Measurements from ENCODE around the gene SSH2. TPM values are rescaled to one million over a fixed set of nuclear protein-coding genes. Genes with fewer than 3 reads are reported as not detected.
"Not testable (repeated sequence)": the region's sequence is repeated elsewhere in the genome, so short reads cannot be mapped to it uniquely, and the experiment has no call there.

The SSH2 gene
- total RNA-seq, 1 experiment from 2014 or later: 14.6 TPM

DNA sequence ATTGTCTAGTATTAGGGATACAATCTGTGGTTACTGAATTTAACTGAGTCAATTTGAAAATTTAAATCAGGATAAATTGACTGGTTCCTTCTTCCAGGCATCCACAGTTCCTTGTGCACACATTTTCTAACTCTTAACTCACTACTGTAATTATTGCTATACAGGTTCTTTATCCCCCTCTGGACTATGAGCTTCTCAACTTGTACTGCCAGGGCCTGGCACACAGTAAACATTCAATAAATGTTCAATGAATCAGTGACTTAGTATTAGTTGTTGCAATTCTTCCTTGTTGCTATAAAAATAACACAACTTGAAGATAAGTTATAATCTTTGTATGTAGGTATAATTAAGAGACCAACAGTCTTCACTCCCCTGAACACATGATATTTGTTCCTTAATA lies 67.9 kb downstream of the SSH2 start:
- H2AK5ac ChIP-seq (ENCODE audit: insufficient read length, low read length): no peak overlapping the region
- no peak overlapping the region for H3K27ac Mint-ChIP-seq

GRCh38 chr17:29859445-29859844 lies 70.6 kb downstream of the SSH2 start:
- H3K4me1 Mint-ChIP-seq; H4K20me1 ChIP-seq (ENCODE audit: control insufficient read depth, insufficient read depth, insufficient read length); H3K23me2 ChIP-seq (ENCODE audit: insufficient read length, low read depth, low read length, poor library complexity, severe bottlenecking); H3K4ac ChIP-seq (ENCODE audit: low read depth, low read length); H3K36me3 Mint-ChIP-seq (ENCODE audit: insufficient read depth in 1 of 3, low read depth in 3 of 3); H3T11ph ChIP-seq (ENCODE audit: low read length); H2BK12ac ChIP-seq (ENCODE audit: insufficient read length, low read depth, low read length); H3K18ac ChIP-seq (ENCODE audit: insufficient read length, low read depth, low read length); H3K27me3 ChIP-seq (ENCODE audit: insufficient read depth, low read length); H3K56ac ChIP-seq (ENCODE audit: insufficient read length, low read depth, low read length); H3K27ac ChIP-seq (ENCODE audit: insufficient read length, low read depth, low read length); H3K9me3 ChIP-seq (ENCODE audit: control insufficient read depth, low read depth, low read length); DNase-seq; H3K79me2 ChIP-seq (ENCODE audit: insufficient read depth, low read length); H3K27ac Mint-ChIP-seq; H4K5ac ChIP-seq (ENCODE audit: insufficient read length, low read depth, low read length); H2BK15ac ChIP-seq (ENCODE audit: low read depth, low read length); H2BK20ac ChIP-seq (ENCODE audit: low read depth, low read length, poor library complexity, severe bottlenecking); H2BK5ac ChIP-seq (ENCODE audit: insufficient read length, low read length); H3K14ac ChIP-seq (ENCODE audit: insufficient read depth, low read length); H3K27me3 Mint-ChIP-seq (ENCODE audit: low read depth); H3K9ac ChIP-seq (ENCODE audit: extremely low read depth, insufficient read length, low read length); H3K4me2 ChIP-seq (ENCODE audit: insufficient read depth, insufficient read length, low read length); H2AFZ ChIP-seq (ENCODE audit: low read length); H3K4me3 Mint-ChIP-seq; H4K91ac ChIP-seq (ENCODE audit: insufficient read length, low read depth, low read length); H3K79me1 ChIP-seq (ENCODE audit: insufficient read depth, low read depth, low read length, poor library complexity, severe bottlenecking); H2BK120ac ChIP-seq (ENCODE audit: low read depth, low read length, poor library complexity, severe bottlenecking); H2AK5ac ChIP-seq (ENCODE audit: insufficient read length, low read length); H3K23ac ChIP-seq (ENCODE audit: insufficient read length, low read depth, low read length); H3K4me1 ChIP-seq (ENCODE audit: insufficient read depth, low read length); H4K8ac ChIP-seq (replicated peaks; ENCODE audit: insufficient read length, low read depth, low read length): not testable (repeated sequence)
- WGBS (ENCODE audit: extremely low coverage, insufficient read length, low lambda C conversion rate): no CpG with 5 or more reads among the region's 4 CpGs
- peaks cover 8 to 13% of the 10 kb centered on the region in 2 experiments; a peak in 4 of 5 replicates for H3K9me3 Mint-ChIP-seq

More for the DNA sequence above, 67.9 kb downstream of the SSH2 start:
- Histone ChIP-seq H4K20me1 (ENCODE audit: control insufficient read depth, insufficient read depth, insufficient read length) (no peaks in the 10 kb centered on the region), H2BK12ac (ENCODE audit: insufficient read length, low read depth, low read length) (no peak overlapping the region), H3K23me2 (ENCODE audit: insufficient read length, low read depth, low read length, poor library complexity, severe bottlenecking) (no peaks in the 10 kb centered on the region), H4K8ac (replicated peaks; ENCODE audit: insufficient read length, low read depth, low read length) (no peak overlapping the region), H3K79me2 (ENCODE audit: insufficient read depth, low read length) (no peaks in the 10 kb centered on the region), H3K18ac (ENCODE audit: insufficient read length, low read depth, low read length) (no peak overlapping the region), H4K5ac (ENCODE audit: insufficient read length, low read depth, low read length) (no peak overlapping the region), H3K4ac (ENCODE audit: low read depth, low read length) (no peak overlapping the region), H2BK5ac (ENCODE audit: insufficient read length, low read length) (no peak overlapping the region), H3K79me1 (ENCODE audit: insufficient read depth, low read depth, low read length, poor library complexity, severe bottlenecking) (no peaks in the 10 kb centered on the region), H2BK120ac (ENCODE audit: low read depth, low read length, poor library complexity, severe bottlenecking) (no peak overlapping the region), H3K9me3 (ENCODE audit: control insufficient read depth, low read depth, low read length) (no peaks in the 10 kb centered on the region), H3K4me1 (ENCODE audit: insufficient read depth, low read length) (no peaks in the 10 kb centered on the region), H3K27me3 (ENCODE audit: insufficient read depth, low read length) (no peaks in the 10 kb centered on the region), H3K4me2 (ENCODE audit: insufficient read depth, insufficient read length, low read length) (no peak overlapping the region), H2BK20ac (ENCODE audit: low read depth, low read length, poor library complexity, severe bottlenecking) (no peak overlapping the region), H3K23ac (ENCODE audit: insufficient read length, low read depth, low read length) (no peak overlapping the region), H3K56ac (ENCODE audit: insufficient read length, low read depth, low read length) (no peak overlapping the region), H3K9ac (ENCODE audit: extremely low read depth, insufficient read length, low read length) (no peak overlapping the region), H2BK15ac (ENCODE audit: low read depth, low read length) (no peak overlapping the region), H3K27ac (ENCODE audit: insufficient read length, low read depth, low read length) (no peak overlapping the region), H4K91ac (ENCODE audit: insufficient read length, low read depth, low read length) (no peak overlapping the region), H2AFZ (ENCODE audit: low read length) (no peak overlapping the region), H3K14ac (ENCODE audit: insufficient read depth, low read length) (no peak overlapping the region), H3T11ph (ENCODE audit: low read length) (no peak overlapping the region)
- Mint-ChIP-seq H3K27me3 (ENCODE audit: low read depth) (no peaks in the 10 kb centered on the region), H3K4me1 (peaks cover 18 to 28% of the 10 kb centered on the region in 2 experiments), H3K4me3 (no peak overlapping the region), H3K36me3 (ENCODE audit: insufficient read depth in 1 of 3, low read depth in 3 of 3) (peaks cover 0 to 5% (median 4%) of the 10 kb centered on the region in 3 experiments; a peak in 4 of 7 replicates), H3K9me3 (peaks cover 4 to 10% of the 10 kb centered on the region in 2 experiments; a peak in 4 of 5 replicates)
- TF ChIP-seq CTCF (conservative IDR thresholded peaks at IDR 0.05): no peak
- no peak for DNase-seq

All from H9 (cell line).